Neural crest cell (in vitro differentiated cells): Measurements from ENCODE around the gene MYMK. TPM values are rescaled to one million over a fixed set of nuclear protein-coding genes. Genes with fewer than 3 reads are reported as not detected.

Experiments used
- DNase-seq: peaks from one replicate; pipeline ENCODE4 v3.0.0; 2021; ENCODE audit warnings: low read depth, mixed read lengths, low spot score
- H3K27ac Mint-ChIP-seq: one replicate; pipeline ENCODE4 v1.8.0; 2021; ENCODE audit warnings: mild to moderate bottlenecking, mixed read lengths; ENCODE audit not compliant: unreplicated experiment
- H3K27me3 Mint-ChIP-seq: 2 replicates; pipeline ENCODE4 v1.8.0; 2021; ENCODE audit warnings: low read depth, mild to moderate bottlenecking, mixed read lengths
- H3K36me3 Mint-ChIP-seq: 2 replicates; pipeline ENCODE4 v1.8.0; 2021; ENCODE audit warnings: low read depth, mild to moderate bottlenecking, mixed read lengths
- H3K4me1 Mint-ChIP-seq: 2 replicates; pipeline ENCODE4 v1.8.0; 2021; ENCODE audit warnings: mixed read lengths
- H3K4me3 Mint-ChIP-seq: one replicate; pipeline ENCODE4 v1.8.0; 2021; ENCODE audit warnings: mild to moderate bottlenecking, mixed read lengths
- H3K9me3 Mint-ChIP-seq: 2 replicates; pipeline ENCODE4 v1.8.0; 2021; ENCODE audit warnings: mixed read lengths
- CTCF ChIP-seq: fragments of 200-600 bp; sonication (generic); conservative IDR thresholded peaks from 2 replicates; pipeline ENCODE4 v1.5.0; 2021; ENCODE audit warnings: antibody characterized with exemption, mild to moderate bottlenecking
- total RNA-seq: library from RNA; stranded (reverse); gene quantifications from 2 replicates; pipeline ENCODE4 v1.2.1, GENCODE V29; 2021

Gene MYMK
- total RNA-seq, 1 donor from 2014 or later = not detected

DNA sequence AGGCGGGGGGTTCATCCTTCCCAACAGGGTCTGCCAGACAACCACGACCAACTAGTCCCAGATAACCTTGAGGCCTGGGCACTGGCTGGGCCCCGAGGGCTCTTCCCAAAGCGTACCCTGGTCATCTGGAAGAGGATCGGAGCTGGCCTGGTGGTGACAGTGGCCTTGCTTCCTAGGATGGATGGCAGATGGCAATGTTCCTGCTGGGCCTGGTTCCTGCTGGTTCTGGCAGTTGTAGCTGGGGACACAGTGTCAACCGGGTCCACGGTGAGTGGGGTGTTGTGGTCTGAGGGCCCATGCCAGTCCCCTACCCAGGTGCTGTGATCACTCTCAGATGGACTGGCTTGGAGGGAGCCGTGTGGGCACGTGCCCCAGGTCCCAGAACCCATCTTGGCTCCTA is 11.8 kb upstream of the MYMK start:
- Mint-ChIP-seq H3K4me3 (no peak overlapping the region), H3K27me3 (peaks cover 15% of the 10 kb centered on the region), H3K27ac (no peak overlapping the region)

GRCh38 chr9:133536080-133536479 is 11.3 kb upstream of the MYMK start:
- Mint-ChIP-seq H3K36me3 (no peaks in the 10 kb centered on the region), H3K27ac (no peak overlapping the region), H3K9me3 (no peaks in the 10 kb centered on the region), H3K4me1 (peaks cover 18% of the 10 kb centered on the region), H3K4me3 (no peak overlapping the region), H3K27me3 (peaks cover 15% of the 10 kb centered on the region)
- TF ChIP-seq CTCF = no peak
- no peak for DNase-seq

More for the DNA sequence above, 11.8 kb upstream of the MYMK start:
- Mint-ChIP-seq H3K9me3 (no peaks in the 10 kb centered on the region), H3K4me1 (peaks cover 18% of the 10 kb centered on the region), H3K36me3 (no peaks in the 10 kb centered on the region)
- TF ChIP-seq CTCF = no peak
- DNase-seq = no peak

DNA sequence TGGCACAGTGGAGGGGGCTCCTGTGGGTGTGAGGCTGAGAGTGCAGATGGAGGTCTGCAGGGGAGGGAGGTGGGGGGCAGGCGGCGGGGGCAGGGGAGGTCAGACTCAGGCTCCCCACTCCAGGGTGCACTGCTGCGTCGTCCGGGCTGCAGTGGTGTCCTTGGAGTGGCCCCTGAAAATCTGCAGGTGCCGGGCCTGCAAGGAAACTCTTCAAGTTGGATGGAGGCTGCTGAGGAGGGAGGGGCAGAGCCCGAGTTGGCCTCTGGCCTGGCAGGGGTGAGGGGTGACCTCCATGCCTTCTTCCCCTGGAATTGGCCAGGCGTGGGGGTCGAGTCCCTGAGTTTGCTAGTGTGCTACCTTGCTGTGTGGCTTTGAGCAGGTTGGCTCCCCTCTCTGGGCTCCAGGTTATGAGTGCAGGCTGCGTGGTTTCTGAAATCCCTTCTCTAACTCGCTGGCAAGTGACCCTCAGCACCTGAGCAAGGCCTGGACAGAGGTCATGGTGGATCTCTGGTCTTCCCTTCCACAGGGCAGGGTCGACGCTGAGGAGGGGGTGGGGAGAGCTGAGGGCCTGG is 10.6 kb upstream of the MYMK start:
- Mint-ChIP-seq H3K4me3 (no peak overlapping the region), H3K9me3 (no peaks in the 10 kb centered on the region), H3K27ac (no peak overlapping the region), H3K36me3 (no peaks in the 10 kb centered on the region), H3K27me3 (peaks cover 15% of the 10 kb centered on the region), H3K4me1 (peaks cover 17% of the 10 kb centered on the region)
- no peak for DNase-seq
- no peak for TF ChIP-seq CTCF

DNA sequence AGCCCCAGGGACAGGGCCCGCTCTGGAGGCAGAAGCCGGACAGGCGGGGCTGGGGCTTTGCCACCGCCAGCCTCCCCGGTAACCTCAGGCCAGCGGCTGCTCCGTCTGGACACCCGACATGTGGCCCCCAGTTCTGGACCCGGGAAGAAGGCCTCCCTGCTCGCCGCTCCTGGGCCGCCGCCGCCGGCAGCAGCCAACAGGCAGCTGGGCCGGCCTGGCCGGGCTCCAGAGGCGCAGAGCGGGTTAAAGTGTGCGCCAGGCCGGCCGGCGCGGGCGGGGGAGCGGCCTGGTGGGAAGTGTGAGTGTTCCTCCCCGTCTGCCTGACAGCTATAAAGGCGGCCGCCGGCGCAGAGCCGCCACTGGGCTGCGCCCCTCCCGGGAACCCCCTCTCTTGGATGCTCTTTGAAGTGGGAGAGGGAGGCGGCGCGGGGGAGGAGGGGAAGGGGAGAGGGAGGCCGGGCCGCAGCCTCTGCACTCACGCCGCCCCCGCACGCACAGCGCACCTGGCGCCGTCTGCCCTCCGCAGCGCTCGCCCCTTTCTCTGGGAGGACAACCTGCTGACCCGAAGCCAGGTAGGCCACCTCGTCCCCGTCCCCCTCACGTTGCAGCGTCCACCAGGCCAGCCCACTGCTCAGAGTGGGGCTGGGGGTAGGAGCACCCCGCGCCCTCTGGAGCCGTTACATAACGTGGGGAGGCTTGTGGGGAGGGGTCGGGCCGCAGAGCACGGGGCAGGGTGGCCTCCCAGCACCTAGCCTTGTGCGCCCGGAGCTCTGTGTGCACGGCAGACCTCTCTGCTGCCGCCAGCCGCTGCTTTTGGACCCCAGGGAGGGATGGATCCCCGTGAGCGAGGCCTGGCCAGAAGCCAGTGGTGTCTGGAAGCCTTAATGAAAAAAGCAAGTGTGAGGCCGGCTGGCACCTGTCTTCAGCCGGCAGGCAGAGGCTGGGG is 9.9 kb upstream of the MYMK start, which contains the start of gene ADAMTSL2:
ADAMTSL2 (plus strand) TSS at position 359 of the 946 bp plus-strand sequence. CDS start 2,009 bp downstream, outside the sequence.
- Mint-ChIP-seq H3K4me1 (peaks cover 12% of the 10 kb centered on the region), H3K4me3 (peak within 1 kb of the TSS; percentile 28), H3K36me3 (no peaks in the 10 kb centered on the region), H3K27me3 (peaks cover 15% of the 10 kb centered on the region), H3K27ac (no peak within 1 kb of the TSS), H3K9me3 (no peaks in the 10 kb centered on the region)
- DNase-seq = peak; percentile 39
- TF ChIP-seq CTCF = no peak

- Mint-ChIP-seq H3K4me1 (peaks cover 6% of the 10 kb centered on the region), H3K27ac (no peak overlapping the region), H3K9me3 (no peaks in the 10 kb centered on the region), H3K27me3 (peaks cover 11% of the 10 kb centered on the region), H3K4me3 (no peak overlapping the region), H3K36me3 (no peaks in the 10 kb centered on the region)
- no peak for TF ChIP-seq CTCF
- DNase-seq = no peak
Measured at GRCh38 chr9:133533857-133534256, 9.1 kb upstream of the MYMK start.
